ENCODE results near the gene SCN1B.
A peak's percentile ranks its signal among the peaks of the same experiment; 100 is the strongest.
"Not testable (repeated sequence)": the region's sequence is repeated elsewhere in the genome, so short reads cannot be mapped to it uniquely, and the experiment has no call there.

The SCN1B gene

GRCh38 chr19:35030257-35031071 lies at the start of gene SCN1B:
SCN1B (plus strand) TSS chr19:35030470; CDS start chr19:35030821, 351 bp downstream.
- DNase-seq (ENCODE audit: low read depth), result no peak

- DNase-seq (ENCODE audit: low read depth), result no peak
Observed at GRCh38 chr19:34982275-34982674, 48.0 kb upstream of the SCN1B start.

- DNase-seq (ENCODE audit: low read depth), result no peak
Observed at GRCh38 chr19:34983786-34984185, 46.5 kb upstream of the SCN1B start.

- DNase-seq (ENCODE audit: low read depth), result no peak
Observed at GRCh38 chr19:34984287-34984686, 46.0 kb upstream of the SCN1B start.

- DNase-seq (ENCODE audit: low read depth), result no peak
Observed at GRCh38 chr19:34985249-34986022, 44.8 kb upstream of the SCN1B start.

- no peak for DNase-seq (ENCODE audit: low read depth)
Observed at GRCh38 chr19:34988119-34988518, 42.2 kb upstream of the SCN1B start.

- DNase-seq (ENCODE audit: low read depth), result no peak
Observed at GRCh38 chr19:34989298-34989697, 41.0 kb upstream of the SCN1B start.

- no peak for DNase-seq (ENCODE audit: low read depth)
Observed at GRCh38 chr19:34990578-34991192, 39.6 kb upstream of the SCN1B start.

GRCh38 chr19:34991542-34992333 lies 38.5 kb upstream of the SCN1B start:
- DNase-seq (ENCODE audit: low read depth), result no peak

- not testable (repeated sequence) for DNase-seq (ENCODE audit: low read depth)
Observed at GRCh38 chr19:34992582-34992981, 37.7 kb upstream of the SCN1B start.

GRCh38 chr19:34994286-34994642 lies 36.0 kb upstream of the SCN1B start:
- no peak for DNase-seq (ENCODE audit: low read depth)

- no peak for DNase-seq (ENCODE audit: low read depth)
Observed at GRCh38 chr19:34994643-34995541, 35.4 kb upstream of the SCN1B start.

GRCh38 chr19:34995551-34995950 lies 34.7 kb upstream of the SCN1B start:
- no peak for DNase-seq (ENCODE audit: low read depth)

- no peak for DNase-seq (ENCODE audit: low read depth)
Observed at GRCh38 chr19:34997071-34997617, 33.1 kb upstream of the SCN1B start.

- DNase-seq (ENCODE audit: low read depth), result not testable (repeated sequence)
Observed at GRCh38 chr19:34998224-34998623, 32.0 kb upstream of the SCN1B start.

- no peak for DNase-seq (ENCODE audit: low read depth)
Observed at GRCh38 chr19:34998777-34999497, 31.3 kb upstream of the SCN1B start.

GRCh38 chr19:34999498-35000337 lies 30.6 kb upstream of the SCN1B start, which contains the start of gene GRAMD1A:
GRAMD1A (plus strand) TSS chr19:35000323; CDS start chr19:35000479, 156 bp downstream.
- DNase-seq (ENCODE audit: low read depth), result peak; percentile 48

GRCh38 chr19:35000338-35000646 lies 30.0 kb upstream of the SCN1B start:
- no peak for DNase-seq (ENCODE audit: low read depth)

Data from HS-5 (cell line).